Glutamatergic neuron (in vitro differentiated cells): ENCODE results near the gene ZCCHC7. TPM values are rescaled to one million over a fixed set of nuclear protein-coding genes. Genes with fewer than 3 reads are reported as not detected.

Experiments used
- DNase-seq: peaks from one replicate; pipeline ENCODE4 v3.0.0; 2022
- H3K27ac Mint-ChIP-seq: one replicate; pipeline ENCODE4 v1.8.0; 2020; ENCODE audit warnings: mild to moderate bottlenecking, mixed read lengths, inconsistent platforms; ENCODE audit not compliant: unreplicated experiment
- H3K27me3 Mint-ChIP-seq: one replicate; pipeline ENCODE4 v1.8.0; 2020; ENCODE audit warnings: mild to moderate bottlenecking, moderate library complexity, mixed read lengths, inconsistent platforms; ENCODE audit not compliant: unreplicated experiment
- H3K36me3 Mint-ChIP-seq: one replicate; pipeline ENCODE4 v1.8.0; 2020; ENCODE audit warnings: mild to moderate bottlenecking, mixed read lengths, inconsistent platforms; ENCODE audit not compliant: unreplicated experiment
- H3K4me1 Mint-ChIP-seq: one replicate; pipeline ENCODE4 v1.8.0; 2020; ENCODE audit warnings: mild to moderate bottlenecking, low read depth, mixed read lengths, inconsistent platforms; ENCODE audit not compliant: unreplicated experiment
- H3K4me3 Mint-ChIP-seq: one replicate; pipeline ENCODE4 v1.8.0; 2020; ENCODE audit warnings: mild to moderate bottlenecking, mixed read lengths, inconsistent platforms; ENCODE audit not compliant: unreplicated experiment
- H3K9me3 Mint-ChIP-seq: one replicate; pipeline ENCODE4 v1.8.0; 2020; ENCODE audit warnings: mild to moderate bottlenecking, moderate library complexity, mixed read lengths, inconsistent platforms; ENCODE audit not compliant: unreplicated experiment
- CTCF ChIP-seq: fragments of 200-600 bp; sonication (generic); IDR thresholded peaks from one replicate; pipeline ENCODE4 v1.5.0; 2021; ENCODE audit not compliant: partially characterized antibody, unreplicated experiment
- total RNA-seq: library from RNA; stranded (reverse); fragmentation: NEBNext Ultra II Directional; extraction: Animal tissue kit (Norgen Biotek cat#: 25700); gene quantifications from one replicate; pipeline ENCODE4 v1.2.1, GENCODE V29; 2021; ENCODE audit not compliant: unreplicated experiment

The ZCCHC7 gene
- total RNA-seq, 1 donor from 2014 or later, result 31.1 TPM

DNA sequence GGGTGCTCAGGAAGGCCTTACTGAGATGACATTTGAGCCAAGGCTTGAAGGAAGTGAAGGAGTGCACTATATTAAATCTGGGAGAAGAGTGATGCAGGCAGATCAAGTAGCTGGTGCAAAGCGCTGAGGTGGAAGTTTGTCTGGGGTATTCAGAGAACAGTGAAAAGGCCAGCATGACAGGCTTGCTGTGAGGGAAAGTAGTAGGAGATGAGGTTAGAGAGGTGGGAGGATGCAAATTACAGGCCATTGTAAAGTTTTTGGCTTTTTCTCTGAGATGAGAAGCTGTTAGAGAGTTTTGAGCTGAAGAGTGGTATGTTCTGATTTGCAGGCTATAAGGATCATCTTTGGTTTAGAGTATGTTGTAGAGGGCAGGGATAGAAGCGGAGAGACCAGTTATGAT, 221.3 kb downstream of the ZCCHC7 start:
- DNase-seq, result no peak
- H3K27ac Mint-ChIP-seq, result no peak overlapping the region
- no peaks in the 10 kb centered on the region for H3K36me3 Mint-ChIP-seq
- no peaks in the 10 kb centered on the region for H3K9me3 Mint-ChIP-seq
- H3K4me1 Mint-ChIP-seq, result peaks cover 13% of the 10 kb centered on the region
- TF ChIP-seq CTCF, result no peak
- no peak overlapping the region for H3K4me3 Mint-ChIP-seq
- H3K27me3 Mint-ChIP-seq, result peaks cover 2% of the 10 kb centered on the region

GRCh38 chr9:37342493-37342892, 222.1 kb downstream of the ZCCHC7 start:
- Mint-ChIP-seq H3K36me3 (no peaks in the 10 kb centered on the region), H3K27ac (no peak overlapping the region), H3K4me3 (no peak overlapping the region), H3K27me3 (peaks cover 2% of the 10 kb centered on the region), H3K4me1 (peaks cover 8% of the 10 kb centered on the region), H3K9me3 (no peaks in the 10 kb centered on the region)
- DNase-seq, result no peak
- no peak for TF ChIP-seq CTCF

- no peak for TF ChIP-seq CTCF
- DNase-seq, result no peak
Measured at GRCh38 chr9:37342895-37343294, 222.5 kb downstream of the ZCCHC7 start.

GRCh38 chr9:37343724-37344123, 223.3 kb downstream of the ZCCHC7 start:
- peaks cover 2% of the 10 kb centered on the region for H3K27me3 Mint-ChIP-seq
- no peak overlapping the region for H3K27ac Mint-ChIP-seq
- peaks cover 4% of the 10 kb centered on the region for H3K4me1 Mint-ChIP-seq
- no peak for DNase-seq
- H3K4me3 Mint-ChIP-seq, result no peak overlapping the region
- no peaks in the 10 kb centered on the region for H3K36me3 Mint-ChIP-seq
- H3K9me3 Mint-ChIP-seq, result no peaks in the 10 kb centered on the region
- TF ChIP-seq CTCF, result no peak

More at GRCh38 chr9:37342895-37343294, 222.5 kb downstream of the ZCCHC7 start:
- Mint-ChIP-seq H3K4me1 (peaks cover 5% of the 10 kb centered on the region), H3K36me3 (no peaks in the 10 kb centered on the region), H3K27ac (no peak overlapping the region), H3K4me3 (no peak overlapping the region), H3K9me3 (no peaks in the 10 kb centered on the region), H3K27me3 (peaks cover 2% of the 10 kb centered on the region)

- no peaks in the 10 kb centered on the region for H3K36me3 Mint-ChIP-seq
- no peak overlapping the region for H3K4me3 Mint-ChIP-seq
- no peak overlapping the region for H3K27ac Mint-ChIP-seq
- no peaks in the 10 kb centered on the region for H3K9me3 Mint-ChIP-seq
- peaks cover 2% of the 10 kb centered on the region for H3K27me3 Mint-ChIP-seq
- TF ChIP-seq CTCF, result no peak
- peaks cover under 1% of the 10 kb centered on the region for H3K4me1 Mint-ChIP-seq
- DNase-seq, result no peak
Measured at GRCh38 chr9:37345038-37345437, 224.7 kb downstream of the ZCCHC7 start.
